ENCODE results near the gene CBLC.

GRCh38 chr19:44775676-44776240 lies 1.9 kb upstream of the CBLC start:
- TF ChIP-seq POLR2A (IDR thresholded peaks at IDR 0.05; ENCODE audit: low read depth, low read length) (no peak), TAF1 (IDR thresholded peaks at IDR 0.05; ENCODE audit: borderline replicate concordance, low read depth, low read length) (no peak), POLR2AphosphoS5 (IDR thresholded peaks at IDR 0.05; ENCODE audit: low read depth, low read length) (no peak)

Data from GM12892 (cell line).